Stimulated activated CD4-positive, alpha-beta T cell treated with anti-CD3 and anti-CD28 coated beads, Interleukin-2, amount 100 ng/mL, for 24 hours (primary cell): Measurements from ENCODE around the gene CMKLR1.

Experiments used
- DNase-seq, 2 donors: peaks; one replicate each; pipeline ENCODE4 v3.0.0-alpha.2; 2020

Gene CMKLR1

DNA sequence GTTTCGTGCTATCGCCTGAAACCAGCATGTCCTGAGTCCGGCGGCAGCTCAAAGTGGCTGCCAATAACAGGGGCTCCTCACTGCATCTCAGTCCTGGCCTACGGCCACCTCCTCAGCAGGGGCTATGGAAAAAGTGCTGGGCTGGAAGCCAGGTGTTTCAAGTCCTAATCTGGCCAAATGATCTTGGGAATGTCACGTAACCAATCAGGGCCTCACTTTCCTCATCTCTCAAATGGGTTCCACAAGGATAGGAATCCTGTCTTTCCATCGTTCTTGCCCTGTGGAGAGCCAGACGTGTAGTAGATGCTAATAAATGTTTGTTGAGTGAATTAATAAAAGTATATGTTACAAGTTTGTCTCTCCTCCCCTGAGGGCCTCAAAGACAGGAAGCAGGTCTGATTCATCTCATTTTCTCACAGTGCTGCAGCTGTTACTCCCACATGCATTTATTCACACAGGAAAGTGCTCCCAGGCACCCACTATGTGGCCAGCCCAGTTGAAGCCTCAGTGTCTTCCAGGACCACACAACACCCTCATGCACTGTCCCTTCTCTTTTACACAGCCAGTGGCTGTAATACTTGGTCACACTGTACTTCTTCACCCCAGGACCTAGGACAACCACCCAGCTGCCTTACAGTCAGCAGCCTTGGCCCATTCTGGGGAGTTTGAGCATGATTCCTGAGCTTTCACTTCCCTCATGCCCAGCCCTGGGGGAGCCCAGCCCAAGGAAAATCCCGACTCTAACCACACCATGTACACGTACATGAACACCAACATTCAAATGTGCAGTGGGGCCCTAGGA is 5.0 kb downstream of the CMKLR1 start:
- no peak for DNase-seq

- no peak for DNase-seq
Measured at GRCh38 chr12:108332791-108333382, 6.2 kb downstream of the CMKLR1 start.

DNA sequence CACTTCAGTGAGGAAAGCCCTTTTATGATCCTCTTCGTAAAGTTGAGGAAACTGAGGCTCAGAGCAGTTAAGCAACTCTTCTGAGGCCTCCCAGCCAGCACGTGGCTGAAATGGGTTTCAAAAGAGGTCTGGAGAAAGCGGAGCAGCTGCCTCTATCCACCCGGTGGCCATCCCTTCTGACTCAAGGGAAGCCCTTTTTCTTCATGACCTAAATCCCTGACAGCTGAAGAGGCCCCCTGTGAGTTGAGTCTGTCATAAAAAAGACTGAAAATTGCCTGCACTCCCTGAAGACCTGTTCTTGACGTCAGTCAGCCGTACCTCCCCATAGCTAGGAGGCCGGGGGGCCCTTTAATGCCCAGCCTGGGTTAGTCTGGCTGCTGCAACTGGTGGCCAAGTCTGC is 10.7 kb downstream of the CMKLR1 start:
- no peak for DNase-seq

DNA sequence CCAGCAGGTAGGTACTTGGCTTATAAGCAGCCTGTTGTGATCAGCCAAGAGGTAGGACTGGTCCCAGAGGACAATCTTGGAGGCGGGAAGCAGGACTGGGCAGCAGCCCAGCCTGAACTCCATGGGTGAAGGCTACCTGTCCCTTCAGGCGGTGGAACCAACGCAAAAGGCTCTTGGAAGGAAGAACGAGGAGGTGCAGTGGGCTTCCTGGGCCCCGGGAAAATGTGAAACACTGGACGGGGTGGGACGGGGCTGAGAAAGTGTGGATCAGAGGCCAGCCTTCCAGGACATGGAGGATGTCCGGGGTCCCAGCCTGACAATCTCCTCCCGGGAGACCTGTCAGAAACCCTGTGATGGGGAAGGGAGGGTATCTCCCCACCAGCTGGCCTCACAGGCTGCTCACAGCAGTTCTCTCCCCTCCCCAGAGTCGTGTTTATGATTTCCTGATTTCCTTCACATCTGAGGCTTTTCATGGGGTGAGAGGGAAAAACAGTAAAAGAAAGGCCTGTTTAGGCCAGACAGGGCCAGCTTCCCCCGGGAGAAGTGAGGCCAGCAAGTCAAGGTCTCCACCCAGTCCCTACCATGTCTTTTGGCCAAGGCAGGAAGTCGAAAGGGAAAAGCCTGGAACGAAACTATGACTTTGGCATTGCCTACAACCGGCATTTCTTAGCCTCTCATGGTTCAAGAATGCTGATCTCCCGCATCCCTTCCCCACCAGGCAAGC is 11.3 kb downstream of the CMKLR1 start:
- DNase-seq, result no peak

- no peak for DNase-seq
Measured at GRCh38 chr12:108326254-108326750, 12.8 kb downstream of the CMKLR1 start.

DNA sequence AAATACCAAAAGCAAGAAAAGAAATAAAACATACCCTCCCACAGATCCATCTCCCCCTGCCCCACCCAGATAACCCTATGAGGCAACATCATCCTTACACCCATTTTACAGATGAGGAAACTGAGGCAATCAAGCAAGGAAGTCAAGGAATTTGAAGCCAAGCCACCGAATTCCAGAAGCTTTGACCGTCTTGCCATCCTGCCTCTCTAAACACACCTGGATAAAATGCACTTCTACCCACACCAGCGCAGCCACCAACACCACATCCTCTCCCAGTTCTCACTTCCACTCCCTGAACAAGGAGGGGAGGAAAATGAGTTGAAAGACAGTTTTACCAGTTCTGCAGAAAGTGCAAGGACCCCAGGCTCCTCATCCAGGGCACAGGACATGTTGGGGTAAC is 13.6 kb downstream of the CMKLR1 start:
- no peak for DNase-seq

GRCh38 chr12:108325018-108325358 is 14.1 kb downstream of the CMKLR1 start:
- no peak for DNase-seq

GRCh38 chr12:108324351-108325017 is 14.6 kb downstream of the CMKLR1 start:
- DNase-seq, result no peak

DNA sequence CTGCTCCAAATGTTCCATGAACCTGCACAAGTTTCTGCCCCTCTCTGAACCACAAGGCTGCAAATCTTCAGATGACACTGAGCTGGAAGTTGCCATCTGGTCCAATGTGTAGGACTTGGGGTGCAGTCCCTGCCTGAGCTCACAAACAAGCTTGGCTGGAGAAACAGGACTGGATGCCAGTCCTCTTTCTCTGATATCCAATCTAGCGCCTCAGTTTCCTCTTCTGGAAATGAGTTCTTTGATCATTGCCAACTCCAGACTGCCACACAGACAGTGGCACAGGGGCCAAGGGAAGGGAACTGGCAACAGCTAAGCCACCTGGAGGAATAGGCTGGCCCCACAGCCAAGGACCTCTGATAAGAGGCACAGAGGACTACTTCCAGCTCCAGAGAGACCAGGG is 15.5 kb downstream of the CMKLR1 start:
- no peak for DNase-seq

- no peak for DNase-seq
Measured at GRCh38 chr12:108322998-108323397, 16.1 kb downstream of the CMKLR1 start.

- DNase-seq, result no peak
Measured at GRCh38 chr12:108321688-108322087, 17.4 kb downstream of the CMKLR1 start.

DNA sequence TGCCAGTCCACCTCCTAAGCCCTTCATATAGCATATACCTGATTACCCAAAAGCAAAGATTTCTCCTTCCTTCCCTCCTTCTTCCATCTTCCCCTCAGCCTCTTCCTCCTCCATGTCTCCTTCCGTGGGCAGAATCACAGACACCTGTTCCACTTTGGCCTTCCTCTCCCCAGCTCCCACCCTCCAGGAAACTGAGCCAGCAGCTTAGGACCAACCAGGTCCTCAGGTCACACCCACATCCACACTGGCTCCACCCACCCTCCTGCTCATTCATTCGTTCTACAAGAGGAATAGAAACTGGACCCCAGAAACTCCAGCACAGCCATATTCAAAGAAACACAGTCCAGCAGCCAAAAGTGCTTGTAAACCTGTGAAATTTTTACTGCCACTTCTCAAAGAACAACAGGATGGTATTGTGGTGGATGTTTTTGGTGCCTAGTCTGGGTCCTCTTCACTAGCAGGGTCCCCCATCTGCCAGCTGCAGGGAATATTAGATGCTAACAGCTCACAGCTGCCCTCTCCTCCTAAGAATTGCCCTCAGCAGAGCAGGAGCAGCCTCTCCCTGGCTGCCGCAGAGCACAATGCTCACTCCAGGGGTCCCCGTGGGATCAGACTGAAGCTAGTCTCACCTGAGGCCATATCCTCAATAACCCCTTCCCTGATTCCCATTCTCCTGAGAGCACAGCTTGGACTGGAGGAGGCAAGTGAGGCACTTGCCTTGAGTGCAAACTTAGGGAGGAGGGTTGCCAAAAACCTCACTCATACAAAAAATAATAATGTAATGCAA is 18.4 kb downstream of the CMKLR1 start:
- no peak for DNase-seq

DNA sequence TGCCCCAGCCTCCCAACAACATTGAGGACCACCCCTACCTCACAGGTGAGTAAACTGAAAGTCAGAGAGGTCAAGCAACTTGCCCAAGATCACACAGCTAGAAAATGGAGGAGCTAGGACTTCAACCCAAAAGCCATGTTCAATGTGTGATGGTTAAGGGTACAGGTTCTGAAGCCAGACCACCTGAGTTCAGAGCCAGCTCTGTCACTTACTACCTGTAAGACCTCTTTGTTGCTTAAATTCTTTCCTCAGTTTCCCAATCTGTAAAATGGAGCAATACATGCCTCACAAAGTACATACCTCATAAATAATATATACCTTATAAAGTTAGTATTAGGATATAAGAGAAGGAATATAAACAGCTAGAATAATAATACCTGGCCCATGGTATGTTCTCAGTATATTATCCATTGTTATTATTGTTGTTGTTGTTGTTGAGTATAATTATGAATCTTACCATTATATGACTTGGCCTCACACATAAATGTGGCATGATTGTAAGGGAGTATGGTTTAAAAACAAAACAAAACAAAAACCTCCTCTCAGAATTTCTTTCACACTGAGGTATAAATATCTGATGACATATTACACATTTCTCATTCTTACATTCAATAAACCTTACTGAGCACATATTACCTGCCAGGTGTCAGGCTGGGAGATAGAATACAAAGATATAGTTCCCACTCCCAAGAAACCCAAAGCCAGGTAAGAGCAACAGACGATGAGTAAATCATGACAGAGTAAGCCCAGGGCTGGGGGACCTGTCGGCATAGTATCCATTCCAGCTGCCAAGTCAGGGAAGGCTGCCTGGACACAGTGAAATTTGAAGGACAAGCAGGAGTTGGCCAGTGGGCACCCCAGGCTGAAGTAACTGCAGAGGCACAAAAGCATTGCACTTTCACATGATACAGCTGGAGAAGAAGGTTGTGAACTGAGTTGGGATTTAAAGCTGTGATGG is 19.6 kb downstream of the CMKLR1 start:
- no peak for DNase-seq

DNA sequence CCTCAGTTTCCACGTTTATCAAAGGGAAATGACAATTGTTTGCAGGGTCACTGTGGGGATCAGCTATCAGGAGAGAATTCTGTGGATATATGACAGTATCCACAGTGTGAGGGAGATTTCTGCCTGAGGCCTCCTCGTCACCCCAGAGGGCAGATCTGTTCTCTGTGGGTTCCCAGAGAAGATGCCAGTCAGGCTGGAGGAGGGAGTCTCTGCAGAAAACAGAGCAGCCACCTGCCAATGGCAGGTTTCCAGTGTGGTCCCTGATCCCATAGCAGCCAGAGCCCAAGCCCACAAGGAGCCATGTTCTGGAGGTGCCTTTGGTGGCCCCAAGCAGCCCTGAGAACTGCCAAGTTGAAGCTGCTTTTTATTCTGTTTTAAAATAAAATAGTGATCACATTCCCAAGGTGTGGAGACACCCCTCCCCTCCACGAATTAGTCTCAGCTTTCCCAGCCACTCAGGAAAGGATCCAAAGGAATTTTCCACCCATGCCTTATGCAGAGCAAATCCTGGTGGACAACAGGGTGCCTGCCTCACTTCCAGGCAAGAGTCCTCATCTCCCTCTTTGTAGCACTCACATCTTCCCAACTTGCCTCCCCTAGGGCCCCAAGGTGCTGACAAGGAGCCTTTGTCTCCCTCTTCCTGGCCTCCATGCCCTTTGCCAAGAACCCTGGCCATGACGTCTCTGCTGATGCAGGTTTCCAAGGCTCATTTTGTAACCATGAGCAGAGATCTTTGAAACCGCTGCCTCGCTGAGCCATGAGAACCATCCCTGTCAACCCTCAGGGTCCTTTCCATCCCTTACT is 20.4 kb downstream of the CMKLR1 start:
- DNase-seq, result no peak

GRCh38 chr12:108317308-108318234 is 21.5 kb downstream of the CMKLR1 start:
- DNase-seq, result no peak

GRCh38 chr12:108316176-108317086 is 22.7 kb downstream of the CMKLR1 start:
- DNase-seq, result no peak

DNA sequence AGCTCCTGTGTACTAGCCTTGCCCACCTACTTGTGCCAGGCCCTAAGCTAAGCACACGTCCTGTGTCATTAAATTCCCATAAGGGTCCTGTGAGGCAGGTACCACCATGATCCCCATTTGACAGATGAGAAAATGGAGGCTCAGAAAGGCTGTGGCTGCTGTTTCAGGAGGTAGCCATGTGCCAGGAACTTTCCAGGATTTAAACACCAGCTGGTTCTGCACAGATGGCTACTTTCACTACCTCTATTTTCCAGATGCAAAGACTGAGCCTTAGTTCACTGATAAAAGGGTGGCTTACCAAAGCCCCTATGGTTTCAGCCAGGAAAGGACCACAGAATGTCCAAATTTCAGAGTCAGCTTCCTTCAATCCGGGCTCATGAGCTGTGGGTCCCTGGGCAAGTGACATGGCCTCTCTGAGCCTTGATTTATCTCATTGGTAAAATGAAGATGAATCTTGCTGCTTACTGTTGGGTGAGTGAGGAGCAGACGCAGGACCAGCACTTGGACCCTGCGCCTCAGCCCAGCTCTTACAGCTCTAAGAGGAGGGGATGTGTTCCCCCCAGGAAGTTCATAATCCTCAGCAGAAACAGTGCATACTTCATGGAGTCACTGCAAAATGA is 23.5 kb downstream of the CMKLR1 start:
- no peak for DNase-seq
